ENCODE results near the gene CDKN1A.

GRCh38 chr6:36670271-36670670 is 8.2 kb upstream of the CDKN1A start:
- no peak for TF ChIP-seq SIN3A (IDR thresholded peaks at IDR 0.05; ENCODE audit: low read depth, low read length)
- no peak for TF ChIP-seq MTA2 (IDR thresholded peaks at IDR 0.05; ENCODE audit: low read depth)
- no peak for TF ChIP-seq TCF12 (IDR thresholded peaks at IDR 0.05; ENCODE audit: low read depth, low read length)
- TF ChIP-seq POLR2AphosphoS5 (IDR thresholded peaks at IDR 0.05; ENCODE audit: low read length): no peak
- no peak for TF ChIP-seq RCOR1 (conservative IDR thresholded peaks at IDR 0.05; ENCODE audit: low read depth, low read length)
- TF ChIP-seq CHD2 (IDR thresholded peaks at IDR 0.05; ENCODE audit: borderline replicate concordance, low read depth, low read length): no peak
- TF ChIP-seq ZNF274 (IDR thresholded peaks at IDR 0.05; ENCODE audit: insufficient read depth, insufficient read length): no peak
- no peak for TF ChIP-seq RELB (IDR thresholded peaks at IDR 0.05; ENCODE audit: low read depth)
- no peak for TF ChIP-seq TBL1XR1 (IDR thresholded peaks at IDR 0.05; ENCODE audit: low read depth, low read length)
- TF ChIP-seq CTCF (IDR thresholded peaks at IDR 0.05 in 2 of 3, conservative IDR thresholded peaks at IDR 0.05 in 1 of 3; ENCODE audit: control insufficient read depth in 2 of 3, extremely low read depth in 1 of 3, insufficient read depth in 1 of 3, low read depth in 3 of 3, low read length in 3 of 3): no peak
- TF ChIP-seq CEBPB (IDR thresholded peaks at IDR 0.05; ENCODE audit: borderline replicate concordance in 1 of 2, low read depth in 2 of 2, low read length in 2 of 2): no peak
- no peak for TF ChIP-seq CHD4 (IDR thresholded peaks at IDR 0.05)
- no peak for TF ChIP-seq FOS (IDR thresholded peaks at IDR 0.05; ENCODE audit: borderline replicate concordance, extremely low read depth, insufficient read length)
